ENCODE measurements around the gene ZNF30.
"Not testable (repeated sequence)": the region's sequence is repeated elsewhere in the genome, so short reads cannot be mapped to it uniquely, and the experiment has no call there.

DNA sequence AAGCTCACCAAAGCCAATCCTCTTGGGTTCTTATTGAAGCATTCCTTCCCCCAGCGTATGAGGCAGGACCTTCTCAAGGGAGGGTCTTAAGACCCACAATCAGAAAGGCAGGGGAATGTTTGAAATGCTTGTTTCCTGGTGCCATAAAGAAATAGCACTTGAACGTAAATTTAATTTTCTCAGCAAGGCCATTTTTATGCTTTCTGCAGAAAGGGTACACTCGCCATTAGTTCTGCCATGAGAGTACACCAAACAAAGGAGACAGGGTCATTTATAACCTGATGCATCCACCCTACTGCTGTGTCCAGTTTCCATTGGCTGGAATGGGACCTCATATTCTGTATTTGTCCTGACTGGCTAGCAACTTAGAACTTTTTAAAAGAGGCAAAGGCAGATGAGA lies 9.6 kb upstream of the ZNF30 start:
- TF ChIP-seq, protein P1, sequence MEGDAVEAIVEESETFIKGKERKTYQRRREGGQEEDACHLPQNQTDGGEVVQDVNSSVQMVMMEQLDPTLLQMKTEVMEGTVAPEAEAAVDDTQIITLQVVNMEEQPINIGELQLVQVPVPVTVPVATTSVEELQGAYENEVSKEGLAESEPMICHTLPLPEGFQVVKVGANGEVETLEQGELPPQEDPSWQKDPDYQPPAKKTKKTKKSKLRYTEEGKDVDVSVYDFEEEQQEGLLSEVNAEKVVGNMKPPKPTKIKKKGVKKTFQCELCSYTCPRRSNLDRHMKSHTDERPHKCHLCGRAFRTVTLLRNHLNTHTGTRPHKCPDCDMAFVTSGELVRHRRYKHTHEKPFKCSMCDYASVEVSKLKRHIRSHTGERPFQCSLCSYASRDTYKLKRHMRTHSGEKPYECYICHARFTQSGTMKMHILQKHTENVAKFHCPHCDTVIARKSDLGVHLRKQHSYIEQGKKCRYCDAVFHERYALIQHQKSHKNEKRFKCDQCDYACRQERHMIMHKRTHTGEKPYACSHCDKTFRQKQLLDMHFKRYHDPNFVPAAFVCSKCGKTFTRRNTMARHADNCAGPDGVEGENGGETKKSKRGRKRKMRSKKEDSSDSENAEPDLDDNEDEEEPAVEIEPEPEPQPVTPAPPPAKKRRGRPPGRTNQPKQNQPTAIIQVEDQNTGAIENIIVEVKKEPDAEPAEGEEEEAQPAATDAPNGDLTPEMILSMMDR (IDR thresholded peaks at IDR 0.05): not testable (repeated sequence)
- not testable (repeated sequence) for TF ChIP-seq POLR2A (IDR thresholded peaks at IDR 0.05)

Data from testis (tissue), 2 donors.